Activated CD4-positive, alpha-beta memory T cell treated with anti-CD3 and anti-CD28 coated beads for 36 hours (primary cell): ENCODE results near the gene RELA. TPM values are rescaled to one million over a fixed set of nuclear protein-coding genes. Genes with fewer than 3 reads are reported as not detected.

Source experiments
- CTCF ChIA-PET: fragments of 350-600 bp; sonication (Branson Sonifier 250); formaldehyde crosslinking; loops from one replicate; lab custom pipeline; 2021; ENCODE audit warnings: antibody characterized with exemption, inconsistent platforms; lab: Charles Lee
- POLR2A ChIA-PET: fragments of 350-600 bp; sonication (Branson Sonifier 250); formaldehyde crosslinking; loops from one replicate; lab custom pipeline; 2021; ENCODE audit warnings: antibody characterized with exemption; lab: Charles Lee
- DNase-seq: peaks from one replicate; pipeline ENCODE4 v3.0.0-alpha.2; 2020
- H3K27ac Mint-ChIP-seq: one replicate; pipeline ENCODE4 v1.8.0; 2021; ENCODE audit warnings: mixed read lengths
- H3K27me3 Mint-ChIP-seq: one replicate; pipeline ENCODE4 v1.8.0; 2021; ENCODE audit warnings: mixed read lengths
- H3K36me3 Mint-ChIP-seq: one replicate; pipeline ENCODE4 v1.8.0; 2021; ENCODE audit warnings: mixed read lengths
- H3K4me1 Mint-ChIP-seq: one replicate; pipeline ENCODE4 v1.8.0; 2021; ENCODE audit warnings: low read depth, mixed read lengths
- H3K4me3 Mint-ChIP-seq: one replicate; pipeline ENCODE4 v1.8.0; 2021; ENCODE audit warnings: mild to moderate bottlenecking, mixed read lengths
- H3K9me3 Mint-ChIP-seq: one replicate; pipeline ENCODE4 v1.8.0; 2021; ENCODE audit warnings: mixed read lengths
- intact Hi-C: fragments of 100-400 bp; cut with micrococcal nuclease; formaldehyde crosslinking; loops from one replicate; pipeline ENCODE4 v1.15.1; 2023
- microRNA-seq: library from miRNA; unstranded; fragments of <30 nt; microRNA quantifications from one replicate; pipeline ENCODE4 v1.2.0, GENCODE V29; 2022; ENCODE audit warnings: borderline number of aligned reads, borderline microRNAs expressed, borderline replicate concordance
- total RNA-seq, 2 experiments: library from RNA; stranded (reverse); gene quantifications; one replicate each; pipeline ENCODE4 v1.2.3, GENCODE V29; 2021

The RELA gene
- total RNA-seq, 2 experiments from 2014 or later: 74.9 to 76.5 TPM

GRCh38 chr11:65607614-65608426 lies 54.9 kb downstream of the RELA start:
- Mint-ChIP-seq H3K27ac (no peak overlapping the region), H3K4me3 (no peak overlapping the region)
- intact Hi-C loops: no loop called here

DNA sequence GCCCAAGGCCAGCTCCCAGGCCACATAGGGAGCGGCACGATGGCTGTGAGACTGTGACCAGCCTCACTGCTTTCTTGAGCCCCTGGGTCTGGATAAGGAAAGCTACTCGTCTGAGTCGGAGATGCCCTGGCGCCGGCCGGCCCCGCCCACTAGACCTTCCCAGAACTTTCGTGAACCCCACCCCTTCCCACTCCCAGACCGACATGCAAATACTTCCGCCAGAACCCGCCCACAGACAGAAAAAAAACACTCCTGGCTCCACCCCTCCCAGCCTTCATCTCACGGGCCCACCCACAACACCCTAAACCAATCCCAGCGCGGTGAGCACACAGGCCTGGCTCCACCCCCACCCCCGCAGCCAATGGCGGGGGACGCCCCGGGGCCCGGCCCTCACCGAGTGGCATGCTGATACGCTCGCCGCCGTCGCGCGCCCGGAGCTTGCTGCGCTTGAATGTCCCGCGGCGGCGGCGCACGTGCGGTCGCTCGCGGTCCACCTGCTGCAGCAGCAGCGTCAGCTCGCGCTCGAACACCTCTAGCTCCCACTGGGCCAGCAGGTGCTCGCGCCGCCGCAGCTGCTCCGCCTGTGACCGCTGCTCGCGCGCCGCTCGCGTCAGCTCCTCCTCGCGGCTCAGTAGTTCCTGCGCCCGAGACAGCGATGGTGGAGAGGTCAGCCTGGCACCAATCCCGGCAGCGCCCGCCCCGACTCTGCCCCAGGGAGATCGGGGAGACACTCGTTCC lies 55.7 kb downstream of the RELA start:
- Mint-ChIP-seq H3K27ac (no peak overlapping the region), H3K9me3 (no peaks in the 10 kb centered on the region), H3K36me3 (peaks cover 32% of the 10 kb centered on the region), H3K4me3 (no peak overlapping the region), H3K27me3 (no peaks in the 10 kb centered on the region), H3K4me1 (peaks cover 28% of the 10 kb centered on the region)
- no peak for DNase-seq
- ChIA-PET CTCF (interaction anchor here (1.1 to 1.3 kb wide), 2 partner anchors 13 to 19 kb away, joined by 3 to 9 read pairs; no protein-coding TSS in a partner anchor), POLR2A (no interaction called here)
- intact Hi-C loops: no loop called here

More at GRCh38 chr11:65607614-65608426, 54.9 kb downstream of the RELA start:
- no peak for DNase-seq
- Mint-ChIP-seq H3K4me1 (peaks cover 36% of the 10 kb centered on the region), H3K9me3 (no peaks in the 10 kb centered on the region), H3K36me3 (peaks cover 35% of the 10 kb centered on the region), H3K27me3 (no peaks in the 10 kb centered on the region)
- CTCF ChIA-PET: interaction anchor here (1.1 to 1.3 kb wide), 2 partner anchors 14 to 19 kb away, joined by 3 to 9 read pairs; no protein-coding TSS in a partner anchor
- POLR2A ChIA-PET: no interaction called here

GRCh38 chr11:65604258-65604657 lies 58.5 kb downstream of the RELA start:
- intact Hi-C loops: no loop called here
- no peaks in the 10 kb centered on the region for H3K27me3 Mint-ChIP-seq
- peaks cover 30% of the 10 kb centered on the region for H3K36me3 Mint-ChIP-seq
- peaks cover 2% of the 10 kb centered on the region for H3K4me1 Mint-ChIP-seq
- ChIA-PET CTCF (interaction anchor here (0.9 to 1.3 kb wide), 2 partner anchors 11 to 16 kb away, joined by 4 to 7 read pairs; no protein-coding TSS in a partner anchor), POLR2A (interaction anchor here (1.1 to 2.6 kb wide), 4 partner anchors 8 to 34 kb away, joined by 3 to 10 read pairs (median 6); partner anchors contain the start of genes KCNK7 and ZNRD2)
- no peak for DNase-seq
- H3K9me3 Mint-ChIP-seq: no peaks in the 10 kb centered on the region
- no peak overlapping the region for H3K27ac Mint-ChIP-seq
- H3K4me3 Mint-ChIP-seq: no peak overlapping the region

Small RNA genes lying within 50 kb of the gene (microRNA-seq; reads per million reads assigned to microRNA genes)
- gene MIR4489: not detected
- not detected for gene MIR4690

Other genes starting within 250 kb of the RELA start
- 100 to 1,000 TPM; 593 to 683 TPM for gene NEAT1, start 240.1 kb downstream of the RELA start, total RNA-seq
- 1,000 to 10,000 TPM; 8,046 to 8,888 TPM for gene MALAT1, start 163.9 kb downstream of the RELA start, total RNA-seq
- gene SCYL1, start 137.8 kb downstream of the RELA start, total RNA-seq: 10 to 100 TPM; 67.8 to 69.8 TPM
- 10 to 100 TPM; 60.7 to 63.3 TPM for gene LTBP3, start 104.6 kb downstream of the RELA start, total RNA-seq
- 10 to 100 TPM; 48.1 to 51.1 TPM for gene ZNRD2, start 92.4 kb downstream of the RELA start, total RNA-seq
- gene FAM89B, start 90.4 kb downstream of the RELA start, total RNA-seq: 10 to 100 TPM; 25.3 to 28.3 TPM
- 100 to 1,000 TPM; 137 to 141 TPM for gene EHBP1L1, start 86.9 kb downstream of the RELA start, total RNA-seq
- under 1 TPM; 0.29 to 0.31 TPM for gene KCNK7, start 67.1 kb downstream of the RELA start, total RNA-seq
- 10 to 100 TPM; 56.7 to 62.6 TPM for gene MAP3K11, start 48.7 kb downstream of the RELA start, total RNA-seq
- gene PCNX3, start 47.1 kb downstream of the RELA start, total RNA-seq: 10 to 100 TPM; 29.8 to 32.1 TPM
- 100 to 1,000 TPM; 163 to 167 TPM for gene SIPA1, start 24.8 kb downstream of the RELA start, total RNA-seq
- gene KAT5, start 49.3 kb upstream of the RELA start, total RNA-seq: 10 to 100 TPM; 55.9 to 61.6 TPM
- 100 to 1,000 TPM in 1 of 2 experiments, 10 to 100 TPM in 1; 98.4 to 105 TPM for gene RNASEH2C, start 57.9 kb upstream of the RELA start, total RNA-seq
- gene AP5B1, start 118.1 kb upstream of the RELA start, total RNA-seq: 10 to 100 TPM; 13.6 to 14.5 TPM
- gene OVOL1, start 124.1 kb upstream of the RELA start, total RNA-seq: not detected
- 1 to 10 TPM; 2.0 to 2.7 TPM for gene SNX32, start 171.0 kb upstream of the RELA start, total RNA-seq
- 1,000 to 10,000 TPM; 1,166 to 1,191 TPM for gene CFL1, start 195.3 kb upstream of the RELA start, total RNA-seq
- 10 to 100 TPM; 69.8 to 71.7 TPM for gene MUS81, start 197.5 kb upstream of the RELA start, total RNA-seq
- 10 to 100 TPM; 11.5 to 12.5 TPM for gene EFEMP2, start 209.9 kb upstream of the RELA start, total RNA-seq
- 10 to 100 TPM; 11.1 to 13.2 TPM for gene CTSW, start 216.9 kb upstream of the RELA start, total RNA-seq
- 100 to 1,000 TPM in 1 of 2 experiments, 10 to 100 TPM in 1; 94.2 to 101 TPM for gene FIBP, start 225.6 kb upstream of the RELA start, total RNA-seq
- gene CCDC85B, start 227.8 kb upstream of the RELA start, total RNA-seq: 10 to 100 TPM; 40.0 to 44.4 TPM
- 10 to 100 TPM; 17.1 to 17.7 TPM for gene FOSL1, start 237.5 kb upstream of the RELA start, total RNA-seq